Measurements from ENCODE around the gene PSMA8. TPM values are rescaled to one million over a fixed set of nuclear protein-coding genes. Genes with fewer than 3 reads are reported as not detected.
A peak's percentile ranks its signal among the peaks of the same experiment; 100 is the strongest.

PSMA8 gene
- total and polyA plus RNA-seq, 2 donors (not counting 1 experiment from before 2014, with no cell fraction given): not detected

DNA sequence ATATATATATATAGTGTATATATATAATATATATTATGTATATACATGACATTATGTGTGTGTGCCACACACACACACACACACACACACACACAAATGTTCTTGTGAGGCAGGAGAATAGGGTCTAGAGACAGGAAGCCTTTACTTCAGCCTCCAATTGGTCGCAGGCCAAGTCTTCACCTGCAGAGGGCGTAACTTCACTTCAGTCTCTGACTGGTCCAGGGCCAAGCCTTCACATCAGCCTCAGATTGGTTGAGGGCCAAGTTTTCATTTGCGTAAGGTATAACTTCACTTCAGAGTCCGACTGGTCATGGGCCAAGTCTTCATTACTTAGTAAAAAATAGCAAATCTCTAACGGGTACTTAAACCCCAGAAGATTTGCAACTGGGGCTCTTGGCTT, 30.1 kb upstream of the PSMA8 start:
- H3K9me3 ChIP-seq (ENCODE audit: control insufficient read depth, insufficient read depth, low read depth, low read length): no peaks in the 10 kb centered on the region
- H3K4me3 ChIP-seq (replicated peaks in 1 of 4; ENCODE audit: control extremely low read depth in 1 of 4, insufficient read depth in 1 of 4, low read depth in 3 of 4, low read length in 4 of 4): no peak overlapping the region
- no peaks in the 10 kb centered on the region for H3K4me1 ChIP-seq (ENCODE audit: control insufficient read depth, extremely low read depth, insufficient read depth, low read length)
- TF ChIP-seq CTCF (conservative IDR thresholded peaks at IDR 0.05 in 1 of 2, IDR thresholded peaks at IDR 0.05 in 1 of 2; ENCODE audit: low read depth in 1 of 2, low read length in 2 of 2) (no peak), EZH2 (IDR thresholded peaks at IDR 0.05; ENCODE audit: low read length, missing control alignments) (no peak)
- no peaks in the 10 kb centered on the region for H4K20me1 ChIP-seq (ENCODE audit: control insufficient read depth, extremely low read depth, insufficient read depth, low read length)
- no peak overlapping the region for H3K9ac ChIP-seq (ENCODE audit: insufficient read depth, low read length)
- H3K36me3 ChIP-seq (ENCODE audit: control insufficient read depth, insufficient read depth, low read length): no peaks in the 10 kb centered on the region
- H3K79me2 ChIP-seq (ENCODE audit: control insufficient read depth, insufficient read depth, low read length): no peaks in the 10 kb centered on the region
- no peaks in the 10 kb centered on the region for H3K27me3 ChIP-seq (ENCODE audit: control insufficient read depth, insufficient read depth, low read length)
- no peak overlapping the region for H2AFZ ChIP-seq (ENCODE audit: low read length)
- no peak overlapping the region for H3K4me2 ChIP-seq (ENCODE audit: extremely low read depth, insufficient read depth, low read length)
- no peak overlapping the region for H3K27ac ChIP-seq (ENCODE audit: insufficient read depth, low read length)
- DNase-seq (ENCODE audit: low read depth in 2 of 2): no peak

- Histone ChIP-seq H3K79me2 (ENCODE audit: control insufficient read depth, insufficient read depth, low read length) (no peaks in the 10 kb centered on the region), H3K9me3 (ENCODE audit: control insufficient read depth, insufficient read depth, low read depth, low read length) (no peaks in the 10 kb centered on the region), H3K4me1 (ENCODE audit: control insufficient read depth, extremely low read depth, insufficient read depth, low read length) (no peaks in the 10 kb centered on the region), H2AFZ (ENCODE audit: low read length) (no peak overlapping the region), H4K20me1 (ENCODE audit: control insufficient read depth, extremely low read depth, insufficient read depth, low read length) (no peaks in the 10 kb centered on the region), H3K27ac (ENCODE audit: insufficient read depth, low read length) (no peak overlapping the region), H3K4me2 (ENCODE audit: extremely low read depth, insufficient read depth, low read length) (no peak overlapping the region), H3K4me3 (replicated peaks in 1 of 4; ENCODE audit: control extremely low read depth in 1 of 4, insufficient read depth in 1 of 4, low read depth in 3 of 4, low read length in 4 of 4) (no peak overlapping the region), H3K27me3 (ENCODE audit: control insufficient read depth, insufficient read depth, low read length) (no peaks in the 10 kb centered on the region), H3K36me3 (ENCODE audit: control insufficient read depth, insufficient read depth, low read length) (no peaks in the 10 kb centered on the region), H3K9ac (ENCODE audit: insufficient read depth, low read length) (no peak overlapping the region)
- DNase-seq (ENCODE audit: low read depth in 2 of 2): no peak
- TF ChIP-seq CTCF (conservative IDR thresholded peaks at IDR 0.05 in 1 of 2, IDR thresholded peaks at IDR 0.05 in 1 of 2; ENCODE audit: low read depth in 1 of 2, low read length in 2 of 2): no peak
- no peak for TF ChIP-seq EZH2 (IDR thresholded peaks at IDR 0.05; ENCODE audit: low read length, missing control alignments)
These were observed 29.6 kb upstream of the PSMA8 start for GRCh38 chr18:26104035-26104434.

DNA sequence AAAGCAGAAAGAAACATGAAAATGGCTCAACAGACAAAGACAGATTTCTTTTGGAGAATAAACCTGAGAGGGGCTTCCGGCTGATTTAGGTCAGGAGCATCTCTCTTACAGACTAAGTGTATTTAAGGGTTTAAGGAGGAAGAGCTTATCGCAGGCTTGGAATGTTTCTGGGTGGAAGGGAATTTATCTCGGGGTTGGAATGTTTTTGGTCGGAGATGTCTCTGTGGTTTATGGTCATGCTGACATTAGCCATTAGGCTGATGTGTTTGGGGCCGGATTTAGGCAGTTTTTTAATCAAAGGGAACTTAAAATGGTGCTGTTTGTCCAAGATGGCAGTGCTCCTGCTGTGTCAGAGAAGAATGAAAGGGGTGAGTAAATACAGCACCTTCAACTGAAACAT, 14.4 kb upstream of the PSMA8 start:
- Histone ChIP-seq H3K36me3 (ENCODE audit: control insufficient read depth, insufficient read depth, low read length) (no peaks in the 10 kb centered on the region), H3K4me3 (replicated peaks in 1 of 4; ENCODE audit: control extremely low read depth in 1 of 4, insufficient read depth in 1 of 4, low read depth in 3 of 4, low read length in 4 of 4) (no peak overlapping the region), H3K9ac (ENCODE audit: insufficient read depth, low read length) (no peak overlapping the region), H3K79me2 (ENCODE audit: control insufficient read depth, insufficient read depth, low read length) (no peaks in the 10 kb centered on the region), H4K20me1 (ENCODE audit: control insufficient read depth, extremely low read depth, insufficient read depth, low read length) (no peaks in the 10 kb centered on the region), H2AFZ (ENCODE audit: low read length) (no peak overlapping the region), H3K9me3 (ENCODE audit: control insufficient read depth, insufficient read depth, low read depth, low read length) (no peaks in the 10 kb centered on the region), H3K4me1 (ENCODE audit: control insufficient read depth, extremely low read depth, insufficient read depth, low read length) (no peaks in the 10 kb centered on the region), H3K27me3 (ENCODE audit: control insufficient read depth, insufficient read depth, low read length) (no peaks in the 10 kb centered on the region), H3K4me2 (ENCODE audit: extremely low read depth, insufficient read depth, low read length) (no peak overlapping the region), H3K27ac (ENCODE audit: insufficient read depth, low read length) (no peak overlapping the region)
- peak in 1 of 2 donors; percentile 6 for DNase-seq (ENCODE audit: low read depth in 2 of 2)
- TF ChIP-seq EZH2 (IDR thresholded peaks at IDR 0.05; ENCODE audit: low read length, missing control alignments) (no peak), CTCF (conservative IDR thresholded peaks at IDR 0.05 in 1 of 2, IDR thresholded peaks at IDR 0.05 in 1 of 2; ENCODE audit: low read depth in 1 of 2, low read length in 2 of 2) (no peak)
